Upper lobe of left lung (tissue), 6 donors: ENCODE data around the gene SOST. TPM values are rescaled to one million over a fixed set of nuclear protein-coding genes. Genes with fewer than 3 reads are reported as not detected.

ENCODE experiments used
- ATAC-seq, 2 donors: fragments of 200-7000 bp; cut with Tn5 transposase; one replicate each; pipeline ENCODE4 v1.9.1; 2022; ENCODE audit warnings: mild to moderate bottlenecking in 2 of 2, moderate library complexity in 2 of 2; ENCODE audit not compliant: low FRiP score in 2 of 2
- DNase-seq, 2 donors: peaks; one replicate each; pipeline ENCODE4 v3.0.0-alpha.2; 2019 to 2020
- H3K27ac ChIP-seq, 4 donors: fragments of 200-600 bp; sonication (generic); one replicate each; pipeline ENCODE4 v1.5.1; 2016 to 2019
- H3K27me3 ChIP-seq, 4 donors: fragments of 200-600 bp; sonication (generic); one replicate each; pipeline ENCODE4 v1.5.1; 2017 to 2019
- H3K36me3 ChIP-seq, 4 donors: fragments of 200-600 bp; sonication (generic); one replicate each; pipeline ENCODE4 v1.5.1; 2016 to 2019
- H3K4me1 ChIP-seq, 4 donors: fragments of 200-600 bp; sonication (generic); one replicate each; pipeline ENCODE4 v1.5.1; 2018 to 2019
- H3K4me3 ChIP-seq, 4 donors: fragments of 200-600 bp; sonication (generic); one replicate each; pipeline ENCODE4 v1.5.1; 2017 to 2019; ENCODE audit warnings: mild to moderate bottlenecking in 2 of 4, moderate library complexity in 1 of 4
- H3K9me3 ChIP-seq, 4 donors: fragments of 200-600 bp; sonication (generic); one replicate each; pipeline ENCODE4 v1.5.1; 2018 to 2019
- CTCF ChIP-seq, 6 experiments: fragments of 450-650 bp in 4 of 6; fragments of 200-600 bp in 2 of 6; sonication (generic) in 2 of 6; IDR thresholded peaks; one replicate each; pipeline ENCODE4 v1.5.1; 2016 to 2019; ENCODE audit warnings: antibody characterized with exemption in 6 of 6
- EP300 ChIP-seq, 4 donors: sonication (generic); formaldehyde crosslinking; IDR thresholded peaks; one replicate each; pipeline ENCODE4 v1.5.1; 2017; ENCODE audit warnings: antibody characterized with exemption in 4 of 4, control low read depth in 2 of 4
- POLR2A ChIP-seq, 4 donors: fragments of 450-650 bp; IDR thresholded peaks; one replicate each; pipeline ENCODE4 v1.5.1; 2016 to 2017; ENCODE audit warnings: antibody characterized with exemption in 4 of 4, mild to moderate bottlenecking in 2 of 4
- POLR2AphosphoS5 ChIP-seq, 2 donors: sonication (generic); formaldehyde crosslinking; IDR thresholded peaks; one replicate each; pipeline ENCODE4 v1.5.1; 2017; ENCODE audit warnings: antibody characterized with exemption in 2 of 2
- WGBS, 2 donors: methylation state at CpG; one replicate each; pipeline ENCODE4 v1.1.5; 2017 to 2018; 5-methylcytosine and 5-hydroxymethylcytosine counted together
- total RNA-seq, 6 donors: library from RNA; depleted of rRNA in 4 of 6; stranded (reverse); fragments of >200 nt in 4 of 6; gene quantifications; one replicate each; pipeline versions ENCODE4 v1.1.0 to v1.2.1, GENCODE V29; 2016 to 2021
- donor health status: DM: no; HTN: no; CAD: no; lungs with moderate emphysema.
- donor health status: DM: no; HTN: yes; CAD: no; lungs with severe emphysema.

SOST gene
- total RNA-seq, 6 donors from 2014 or later = not detected

- Histone ChIP-seq H3K36me3 (no peaks in the 10 kb centered on the region), H3K27ac (no peak overlapping the region), H3K27me3 (no peaks in the 10 kb centered on the region), H3K4me1 (peaks cover 12 to 20% (median 13%) of the 10 kb centered on the region in 4 donors), H3K9me3 (no peaks in the 10 kb centered on the region), H3K4me3 (no peak overlapping the region)
- no peak for TF ChIP-seq POLR2AphosphoS5 (IDR thresholded peaks at IDR 0.05)
- no peak for TF ChIP-seq POLR2A (IDR thresholded peaks at IDR 0.05)
- TF ChIP-seq CTCF (IDR thresholded peaks at IDR 0.05) = no peak
- no peak for TF ChIP-seq EP300 (IDR thresholded peaks at IDR 0.05)
- 76 to 89% methylated on average over 5 to 6 of the region's 6 CpGs for WGBS, 2 donors
- no peak for ATAC-seq
- DNase-seq = no peak
These were observed 505 bp downstream of the SOST start for GRCh38 chr17:43758086-43758485.

- H3K4me1 ChIP-seq = peaks cover 12 to 20% (median 13%) of the 10 kb centered on the region in 4 donors
- H3K27me3 ChIP-seq = no peaks in the 10 kb centered on the region
- H3K36me3 ChIP-seq = no peaks in the 10 kb centered on the region
- H3K27ac ChIP-seq = no peak overlapping the region
- H3K4me3 ChIP-seq = no peak overlapping the region
- TF ChIP-seq EP300 (IDR thresholded peaks at IDR 0.05) (no peak), CTCF (IDR thresholded peaks at IDR 0.05) (no peak), POLR2A (IDR thresholded peaks at IDR 0.05) (no peak), POLR2AphosphoS5 (IDR thresholded peaks at IDR 0.05) (no peak)
- no peak for DNase-seq
- WGBS, 2 donors = 86 to 88% methylated on average over 5 to 6 of the region's 8 CpGs
- H3K9me3 ChIP-seq = no peaks in the 10 kb centered on the region
- no peak for ATAC-seq
These were observed 1.4 kb downstream of the SOST start for GRCh38 chr17:43757171-43757660.

GRCh38 chr17:43756201-43756600 is 2.4 kb downstream of the SOST start:
- Histone ChIP-seq H3K4me3 (no peak overlapping the region), H3K27me3 (no peaks in the 10 kb centered on the region), H3K9me3 (no peaks in the 10 kb centered on the region), H3K36me3 (no peaks in the 10 kb centered on the region), H3K4me1 (peaks cover 12 to 20% (median 13%) of the 10 kb centered on the region in 4 donors), H3K27ac (no peak overlapping the region)
- TF ChIP-seq CTCF (IDR thresholded peaks at IDR 0.05) (no peak), POLR2AphosphoS5 (IDR thresholded peaks at IDR 0.05) (no peak), EP300 (IDR thresholded peaks at IDR 0.05) (no peak), POLR2A (IDR thresholded peaks at IDR 0.05) (no peak)
- no peak for ATAC-seq
- no peak for DNase-seq
- 85 to 94% methylated on average over 6 of the region's 6 CpGs for WGBS, 2 donors

- Histone ChIP-seq H3K9me3 (no peaks in the 10 kb centered on the region), H3K27me3 (no peaks in the 10 kb centered on the region), H3K4me1 (peaks cover 12 to 20% (median 13%) of the 10 kb centered on the region in 4 donors), H3K27ac (no peak overlapping the region), H3K36me3 (no peaks in the 10 kb centered on the region), H3K4me3 (peak overlapping the region in 2 of 4 donors; percentile 14 to 25)
- 8% methylated on average over 40 of the region's 60 CpGs; no CpG with 5 or more reads in 1 of the 2 donors for WGBS, 2 donors
- ATAC-seq (peak in 1 of 2 donors; percentile 36), DNase-seq (peak in 1 of 2 donors; percentile 89)
- TF ChIP-seq CTCF (IDR thresholded peaks at IDR 0.05) (peak in 4 of 6 experiments; percentile 7 to 29 (median 16)), EP300 (IDR thresholded peaks at IDR 0.05) (no peak), POLR2A (IDR thresholded peaks at IDR 0.05) (no peak), POLR2AphosphoS5 (IDR thresholded peaks at IDR 0.05) (no peak)
These were observed 3.2 kb downstream of the SOST start for GRCh38 chr17:43755389-43755875.

- Histone ChIP-seq H3K36me3 (no peaks in the 10 kb centered on the region), H3K9me3 (no peaks in the 10 kb centered on the region), H3K27me3 (no peaks in the 10 kb centered on the region), H3K4me1 (peaks cover 12 to 19% (median 14%) of the 10 kb centered on the region in 4 donors), H3K27ac (no peak overlapping the region), H3K4me3 (peak overlapping the region in 2 of 4 donors; percentile 14 to 25)
- DNase-seq (no peak), ATAC-seq (no peak)
- 39 to 41% methylated on average over 8 to 21 of the region's 21 CpGs for WGBS, 2 donors
- no peak for TF ChIP-seq CTCF (IDR thresholded peaks at IDR 0.05)
These were observed 3.6 kb downstream of the SOST start for GRCh38 chr17:43754947-43755346.
